Vagina (tissue), 2 donors: ENCODE results near the gene SIRPA.
A peak's percentile ranks its signal among the peaks of the same experiment; 100 is the strongest.

Experiments used
- POLR2A ChIP-seq, 2 donors: fragments of 450-650 bp; IDR thresholded peaks; one replicate each; pipeline ENCODE4 v1.6.1; 2017; ENCODE audit warnings: antibody characterized with exemption in 2 of 2, mild to moderate bottlenecking in 2 of 2, moderate library complexity in 2 of 2
- POLR2AphosphoS5 ChIP-seq, 2 donors: sonication (generic); formaldehyde crosslinking; IDR thresholded peaks; one replicate each; pipeline ENCODE4 v1.9.0; 2017; ENCODE audit warnings: antibody characterized with exemption in 2 of 2, mild to moderate bottlenecking in 2 of 2, low read depth in 1 of 2; ENCODE audit not compliant: insufficient read depth in 1 of 2
- TF ChIP-seq, protein P1 (sequence below), 3 experiments: fragments of 450-650 bp in 2 of 3; fragments of 200-600 bp in 1 of 3; sonication (generic) in 1 of 3; IDR thresholded peaks; one replicate each; pipeline ENCODE4 v1.5.1; 2017 to 2019; ENCODE audit warnings: antibody characterized with exemption in 3 of 3, mild to moderate bottlenecking in 2 of 3, moderate library complexity in 2 of 3

DNA sequence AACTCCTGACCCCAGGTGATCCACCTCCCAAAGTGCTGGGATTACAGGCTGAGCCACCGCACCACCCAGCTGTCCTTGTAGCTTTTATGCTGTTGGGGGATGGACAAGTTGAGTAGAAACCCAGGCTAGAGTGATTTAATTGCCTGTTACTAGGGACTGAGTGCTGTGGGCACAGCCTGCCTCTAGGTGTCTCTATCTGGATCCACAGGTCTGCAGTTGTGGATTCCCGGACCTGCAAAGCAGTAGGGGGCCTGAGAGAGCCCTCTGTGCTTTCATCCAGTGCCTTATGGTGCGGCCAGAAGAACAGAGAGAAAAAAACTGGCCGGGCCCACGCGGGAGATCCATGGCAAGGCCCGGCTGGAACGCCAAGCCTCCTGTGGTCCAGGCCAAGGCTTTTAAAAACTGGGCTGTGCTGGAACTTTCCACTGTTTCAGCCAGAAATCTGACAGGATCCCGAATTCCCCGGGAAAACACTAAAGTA lies 5.2 kb downstream of the SIRPA start:
- TF ChIP-seq, protein P1, sequence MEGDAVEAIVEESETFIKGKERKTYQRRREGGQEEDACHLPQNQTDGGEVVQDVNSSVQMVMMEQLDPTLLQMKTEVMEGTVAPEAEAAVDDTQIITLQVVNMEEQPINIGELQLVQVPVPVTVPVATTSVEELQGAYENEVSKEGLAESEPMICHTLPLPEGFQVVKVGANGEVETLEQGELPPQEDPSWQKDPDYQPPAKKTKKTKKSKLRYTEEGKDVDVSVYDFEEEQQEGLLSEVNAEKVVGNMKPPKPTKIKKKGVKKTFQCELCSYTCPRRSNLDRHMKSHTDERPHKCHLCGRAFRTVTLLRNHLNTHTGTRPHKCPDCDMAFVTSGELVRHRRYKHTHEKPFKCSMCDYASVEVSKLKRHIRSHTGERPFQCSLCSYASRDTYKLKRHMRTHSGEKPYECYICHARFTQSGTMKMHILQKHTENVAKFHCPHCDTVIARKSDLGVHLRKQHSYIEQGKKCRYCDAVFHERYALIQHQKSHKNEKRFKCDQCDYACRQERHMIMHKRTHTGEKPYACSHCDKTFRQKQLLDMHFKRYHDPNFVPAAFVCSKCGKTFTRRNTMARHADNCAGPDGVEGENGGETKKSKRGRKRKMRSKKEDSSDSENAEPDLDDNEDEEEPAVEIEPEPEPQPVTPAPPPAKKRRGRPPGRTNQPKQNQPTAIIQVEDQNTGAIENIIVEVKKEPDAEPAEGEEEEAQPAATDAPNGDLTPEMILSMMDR (IDR thresholded peaks at IDR 0.05), result peak in 1 of 3 experiments; percentile 30
- no peak for TF ChIP-seq POLR2A (IDR thresholded peaks at IDR 0.05)
- peak; percentile 10 to 62 for TF ChIP-seq POLR2AphosphoS5 (IDR thresholded peaks at IDR 0.05; ENCODE audit: insufficient read depth in 1 of 2, low read depth in 1 of 2)
